GM12878 (cell line): ENCODE measurements around the gene ATP7A. TPM values are rescaled to one million over a fixed set of nuclear protein-coding genes. Genes with fewer than 3 reads are reported as not detected.

ENCODE experiments used
- ATAC-seq: fragments of 200-7000 bp; cut with Tn5 transposase; 3 replicates; pipeline ENCODE4 v1.9.1; 2020; ENCODE audit warnings: mild to moderate bottlenecking, moderate library complexity
- BruUV-seq: library from RNA; stranded (reverse); fragments of 400-500 nt; replicated peaks from 2 replicates; lab custom pipeline; 2021; lab: Mats Ljungman, UMichigan
- CTCF ChIA-PET: fragments of 300-600 bp; sonication (Branson Sonifier 250); formaldehyde crosslinking; extraction: SDS; loops from one replicate; lab custom pipeline; 2021; ENCODE audit warnings: inconsistent platforms; lab: Yijun Ruan, JAX
- POLR2A ChIA-PET: fragments of 350-600 bp; formaldehyde crosslinking; extraction: SDS; loops from one replicate; lab custom pipeline; 2021; ENCODE audit warnings: inconsistent platforms; lab: Charles Lee
- RAD21 ChIA-PET: fragments of 300-600 bp; sonication (Branson Sonifier 250); formaldehyde crosslinking; loops from one replicate; lab custom pipeline; 2023; ENCODE audit warnings: antibody characterized with exemption; ENCODE audit not compliant: unreplicated experiment; lab: Charles Lee
- SMC1A ChIA-PET: fragments of 300-600 bp; sonication (Branson Sonifier 250); formaldehyde crosslinking; loops from one replicate; lab custom pipeline; 2023; ENCODE audit not compliant: unreplicated experiment, uncharacterized antibody; lab: Charles Lee
- DNase-seq: peaks from one replicate; pipeline ENCODE4 v3.0.0-alpha.2; 2011; ENCODE audit warnings: low read depth, low spot score
- FAIRE-seq: peaks from 3 replicates; lab custom pipeline; 2011; peaks lifted over from hg19 to GRCh38; lab: Jason Lieb, UNC
- H2AFZ ChIP-seq: 2 replicates; pipeline ENCODE4 v1.6.0; 2011; ENCODE audit warnings: low read depth, low read length, control low read depth; ENCODE audit not compliant: control insufficient read depth
- H3K27ac ChIP-seq: 2 replicates; pipeline ENCODE4 v1.5.1; 2011; ENCODE audit warnings: control low read depth; ENCODE audit not compliant: control insufficient read depth, insufficient read depth
- H3K27me3 ChIP-seq, 2 experiments: replicated peaks in 1 of 2; 2 replicates each; pipeline versions ENCODE4 v1.6.0 to v1.6.1; 2011; ENCODE audit warnings: low read length in 1 of 2; ENCODE audit not compliant: control insufficient read depth in 2 of 2, insufficient read depth in 2 of 2
- H3K36me3 ChIP-seq, 2 experiments: 2 replicates each; pipeline ENCODE4 v1.5.1; 2011; ENCODE audit warnings: low read length in 1 of 2; ENCODE audit not compliant: control insufficient read depth in 2 of 2, insufficient read depth in 2 of 2
- H3K4me1 ChIP-seq: 2 replicates; pipeline ENCODE4 v1.6.1; 2011; ENCODE audit warnings: mild to moderate bottlenecking, low read length, moderate library complexity, mixed read lengths; ENCODE audit not compliant: control insufficient read depth, insufficient read depth
- H3K4me2 ChIP-seq: 2 replicates; pipeline ENCODE4 v1.6.0; 2011; ENCODE audit warnings: control low read depth; ENCODE audit not compliant: control insufficient read depth, insufficient read depth
- H3K4me3 ChIP-seq: fragments of 200-600 bp; sonication (generic); 2 replicates; pipeline ENCODE4 v1.5.1; 2016
- H3K79me2 ChIP-seq: 2 replicates; pipeline ENCODE4 v1.6.0; 2011; ENCODE audit warnings: low read length; ENCODE audit not compliant: control insufficient read depth, insufficient read depth
- H3K9ac ChIP-seq: 2 replicates; pipeline ENCODE4 v1.8.0; 2011; ENCODE audit warnings: low read length, control low read depth, mixed read lengths; ENCODE audit not compliant: control insufficient read depth, insufficient read depth
- H3K9me3 ChIP-seq: replicated peaks from 3 replicates; pipeline ENCODE4 v1.5.1; 2011; ENCODE audit warnings: mild to moderate bottlenecking, low read length; ENCODE audit not compliant: control insufficient read depth, insufficient read depth
- H4K20me1 ChIP-seq: 2 replicates; pipeline ENCODE4 v1.6.0; 2011; ENCODE audit not compliant: control insufficient read depth, insufficient read depth
- CBX3 ChIP-seq: fragments of 200-600 bp; sonication (generic); IDR thresholded peaks from 2 replicates; pipeline ENCODE4 v1.6.1; 2016; ENCODE audit warnings: low read depth, borderline replicate concordance
- CREB1 ChIP-seq: IDR thresholded peaks from 2 replicates; pipeline ENCODE4 v1.6.1; 2012; ENCODE audit warnings: low read depth, mild to moderate bottlenecking, inconsistent platforms
- ESRRA ChIP-seq: IDR thresholded peaks from 2 replicates; pipeline ENCODE4 v1.6.1; 2012; ENCODE audit warnings: mild to moderate bottlenecking, low read length, improper control_type of control experiment
- LARP7 ChIP-seq: fragments of 450-650 bp; IDR thresholded peaks from 2 replicates; pipeline ENCODE4 v1.6.1; 2017; ENCODE audit warnings: mild to moderate bottlenecking
- POLR2AphosphoS2 ChIP-seq: IDR thresholded peaks from 2 replicates; pipeline ENCODE4 v1.6.1; 2011; ENCODE audit warnings: low read depth, mild to moderate bottlenecking, low read length, improper control_type of control experiment, moderate library complexity
- RELA ChIP-seq: fragments of 450-650 bp; IDR thresholded peaks from 2 replicates; pipeline ENCODE4 v1.8.0; 2014; ENCODE audit warnings: borderline replicate concordance; ENCODE audit not compliant: partially characterized antibody
- TCF7 ChIP-seq: IDR thresholded peaks from 2 replicates; pipeline ENCODE4 v1.6.1; 2014; ENCODE audit warnings: antibody characterized with exemption, borderline replicate concordance
- WGBS: methylation state at CpG from one replicate; pipeline ENCODE4 v1.1.6; 2016; ENCODE audit warnings: low lambda C conversion rate; ENCODE audit not compliant: insufficient replicate concordance, insufficient coverage; ENCODE audit errors: missing lambda C conversion rate; 5-methylcytosine and 5-hydroxymethylcytosine counted together
- in situ Hi-C: fragments of 300-500 bp; cut with MboI; formaldehyde crosslinking; loops from 9 replicates; pipeline ENCODE4 v1.14.3; 2018; ENCODE audit warnings: mixed read lengths
- intact Hi-C: fragments of 100-400 bp; cut with micrococcal nuclease; formaldehyde crosslinking; loops from one replicate; pipeline ENCODE4 v1.14.2; 2022; ENCODE audit not compliant: unreplicated experiment
- polyA plus RNA-seq, 11 experiments: library from polyadenylated mRNA; depleted of rRNA in 4 of 11; unstranded in 6 of 11; stranded (reverse) in 5 of 11; fragments of >200 nt; fragmentation: Nextera tagmentation in 4 of 11; fragmentation: Illumina TruSeq in 1 of 11; extraction: Ambion mirVana in 4 of 11; extraction: Trizol in 1 of 11; gene quantifications; 1 replicate in 1 of 11; 2 replicates in 10 of 11; pipeline versions ENCODE4 v1.2.1 to v1.2.3, GENCODE V29; 2011 to 2016; ENCODE audit warnings: inconsistent platforms in 2 of 11, missing spikeins in 2 of 11, low read depth in 1 of 11
- total RNA-seq, 4 experiments: library from RNA; depleted of rRNA in 3 of 4; stranded (reverse); fragments of >200 nt in 3 of 4; fragmentation: Illumina TruSeq in 1 of 4; extraction: Trizol in 1 of 4; gene quantifications; 2 replicates each; pipeline versions ENCODE4 v1.2.1 to v1.2.3, GENCODE V29; 2013 to 2021
- TF ChIP-seq, protein P1 (sequence below): fragments of 450-650 bp; IDR thresholded peaks from 2 replicates; pipeline ENCODE4 v1.6.1; 2014; ENCODE audit warnings: mild to moderate bottlenecking
- TF ChIP-seq, protein P2 (sequence below): fragments of 450-650 bp; IDR thresholded peaks from 2 replicates; pipeline ENCODE4 v1.6.1; 2017; ENCODE audit warnings: antibody characterized with exemption, mild to moderate bottlenecking, moderate library complexity
- TF ChIP-seq, protein P3 (sequence below): fragments of 450-650 bp; IDR thresholded peaks from 2 replicates; pipeline ENCODE4 v1.6.1; 2017; ENCODE audit warnings: mild to moderate bottlenecking, moderate library complexity

ATP7A gene
- total and polyA plus RNA-seq, 10 of the 15 experiments (the other 5 are each of a cell fraction or from before 2014, with no cell fraction given), result 2.5 to 12.0 (median 7.6) TPM

DNA sequence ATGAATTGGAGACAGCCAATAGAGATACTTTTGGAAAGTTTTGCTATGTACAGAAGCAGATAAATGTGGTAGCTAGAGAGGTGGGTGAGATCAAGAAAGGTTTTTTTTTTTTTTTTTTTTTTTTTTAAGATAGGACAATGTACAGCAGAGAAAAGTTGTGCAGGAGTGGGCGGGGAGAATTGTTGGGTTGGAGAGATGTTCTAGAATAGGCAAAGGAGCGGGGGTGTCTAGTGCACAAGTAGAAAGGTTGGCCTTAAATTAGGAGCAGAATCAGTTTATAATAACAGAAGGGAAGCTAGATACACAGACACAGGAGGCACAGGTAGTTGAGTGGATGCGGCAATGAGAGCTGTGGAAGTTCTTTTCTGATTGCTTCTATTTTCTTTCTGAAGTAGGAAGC is 127.4 kb downstream of the ATP7A start:
- no peaks in the 10 kb centered on the region for H3K4me1 ChIP-seq
- no peaks in the 10 kb centered on the region for H4K20me1 ChIP-seq
- no peaks in the 10 kb centered on the region for H3K79me2 ChIP-seq
- ATAC-seq, result no peak
- no peak overlapping the region for H3K4me2 ChIP-seq
- ChIA-PET SMC1A (interaction anchor here (0.6 to 0.8 kb wide), 2 partner anchors 9 to 176 kb away, joined by 3 to 4 read pairs; no protein-coding TSS in a partner anchor), CTCF (interaction anchor here (0.6 kb wide), 1 partner anchor 27 kb away, joined by 3 read pairs; no protein-coding TSS in a partner anchor), RAD21 (no interaction called here), POLR2A (no interaction called here)
- H3K4me3 ChIP-seq, result no peak overlapping the region
- 0 out of 4 replicates have a peak, but pooled peaks cover 0 to 3% of the 10 kb centered on the region in 2 experiments for H3K36me3 ChIP-seq
- intact Hi-C loops (no loop called here), in situ Hi-C loops (loop anchor here (10.0 kb wide), 1 partner anchor 1763 kb away; no protein-coding TSS in a partner anchor)
- no peak overlapping the region for H2AFZ ChIP-seq
- no peaks in the 10 kb centered on the region for H3K9me3 ChIP-seq
- no TSS peak for BruUV-seq
- TF ChIP-seq CBX3 (no peak), ESRRA (no peak), CREB1 (no peak), LARP7 (no peak), TCF7 (no peak), RELA (no peak), POLR2AphosphoS2 (no peak)
- TF ChIP-seq, protein P1, sequence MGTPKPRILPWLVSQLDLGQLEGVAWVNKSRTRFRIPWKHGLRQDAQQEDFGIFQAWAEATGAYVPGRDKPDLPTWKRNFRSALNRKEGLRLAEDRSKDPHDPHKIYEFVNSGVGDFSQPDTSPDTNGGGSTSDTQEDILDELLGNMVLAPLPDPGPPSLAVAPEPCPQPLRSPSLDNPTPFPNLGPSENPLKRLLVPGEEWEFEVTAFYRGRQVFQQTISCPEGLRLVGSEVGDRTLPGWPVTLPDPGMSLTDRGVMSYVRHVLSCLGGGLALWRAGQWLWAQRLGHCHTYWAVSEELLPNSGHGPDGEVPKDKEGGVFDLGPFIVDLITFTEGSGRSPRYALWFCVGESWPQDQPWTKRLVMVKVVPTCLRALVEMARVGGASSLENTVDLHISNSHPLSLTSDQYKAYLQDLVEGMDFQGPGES, result no peak
- TF ChIP-seq, protein P2, sequence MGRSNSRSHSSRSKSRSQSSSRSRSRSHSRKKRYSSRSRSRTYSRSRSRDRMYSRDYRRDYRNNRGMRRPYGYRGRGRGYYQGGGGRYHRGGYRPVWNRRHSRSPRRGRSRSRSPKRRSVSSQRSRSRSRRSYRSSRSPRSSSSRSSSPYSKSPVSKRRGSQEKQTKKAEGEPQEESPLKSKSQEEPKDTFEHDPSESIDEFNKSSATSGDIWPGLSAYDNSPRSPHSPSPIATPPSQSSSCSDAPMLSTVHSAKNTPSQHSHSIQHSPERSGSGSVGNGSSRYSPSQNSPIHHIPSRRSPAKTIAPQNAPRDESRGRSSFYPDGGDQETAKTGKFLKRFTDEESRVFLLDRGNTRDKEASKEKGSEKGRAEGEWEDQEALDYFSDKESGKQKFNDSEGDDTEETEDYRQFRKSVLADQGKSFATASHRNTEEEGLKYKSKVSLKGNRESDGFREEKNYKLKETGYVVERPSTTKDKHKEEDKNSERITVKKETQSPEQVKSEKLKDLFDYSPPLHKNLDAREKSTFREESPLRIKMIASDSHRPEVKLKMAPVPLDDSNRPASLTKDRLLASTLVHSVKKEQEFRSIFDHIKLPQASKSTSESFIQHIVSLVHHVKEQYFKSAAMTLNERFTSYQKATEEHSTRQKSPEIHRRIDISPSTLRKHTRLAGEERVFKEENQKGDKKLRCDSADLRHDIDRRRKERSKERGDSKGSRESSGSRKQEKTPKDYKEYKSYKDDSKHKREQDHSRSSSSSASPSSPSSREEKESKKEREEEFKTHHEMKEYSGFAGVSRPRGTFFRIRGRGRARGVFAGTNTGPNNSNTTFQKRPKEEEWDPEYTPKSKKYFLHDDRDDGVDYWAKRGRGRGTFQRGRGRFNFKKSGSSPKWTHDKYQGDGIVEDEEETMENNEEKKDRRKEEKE, result no peak
- TF ChIP-seq, protein P3, sequence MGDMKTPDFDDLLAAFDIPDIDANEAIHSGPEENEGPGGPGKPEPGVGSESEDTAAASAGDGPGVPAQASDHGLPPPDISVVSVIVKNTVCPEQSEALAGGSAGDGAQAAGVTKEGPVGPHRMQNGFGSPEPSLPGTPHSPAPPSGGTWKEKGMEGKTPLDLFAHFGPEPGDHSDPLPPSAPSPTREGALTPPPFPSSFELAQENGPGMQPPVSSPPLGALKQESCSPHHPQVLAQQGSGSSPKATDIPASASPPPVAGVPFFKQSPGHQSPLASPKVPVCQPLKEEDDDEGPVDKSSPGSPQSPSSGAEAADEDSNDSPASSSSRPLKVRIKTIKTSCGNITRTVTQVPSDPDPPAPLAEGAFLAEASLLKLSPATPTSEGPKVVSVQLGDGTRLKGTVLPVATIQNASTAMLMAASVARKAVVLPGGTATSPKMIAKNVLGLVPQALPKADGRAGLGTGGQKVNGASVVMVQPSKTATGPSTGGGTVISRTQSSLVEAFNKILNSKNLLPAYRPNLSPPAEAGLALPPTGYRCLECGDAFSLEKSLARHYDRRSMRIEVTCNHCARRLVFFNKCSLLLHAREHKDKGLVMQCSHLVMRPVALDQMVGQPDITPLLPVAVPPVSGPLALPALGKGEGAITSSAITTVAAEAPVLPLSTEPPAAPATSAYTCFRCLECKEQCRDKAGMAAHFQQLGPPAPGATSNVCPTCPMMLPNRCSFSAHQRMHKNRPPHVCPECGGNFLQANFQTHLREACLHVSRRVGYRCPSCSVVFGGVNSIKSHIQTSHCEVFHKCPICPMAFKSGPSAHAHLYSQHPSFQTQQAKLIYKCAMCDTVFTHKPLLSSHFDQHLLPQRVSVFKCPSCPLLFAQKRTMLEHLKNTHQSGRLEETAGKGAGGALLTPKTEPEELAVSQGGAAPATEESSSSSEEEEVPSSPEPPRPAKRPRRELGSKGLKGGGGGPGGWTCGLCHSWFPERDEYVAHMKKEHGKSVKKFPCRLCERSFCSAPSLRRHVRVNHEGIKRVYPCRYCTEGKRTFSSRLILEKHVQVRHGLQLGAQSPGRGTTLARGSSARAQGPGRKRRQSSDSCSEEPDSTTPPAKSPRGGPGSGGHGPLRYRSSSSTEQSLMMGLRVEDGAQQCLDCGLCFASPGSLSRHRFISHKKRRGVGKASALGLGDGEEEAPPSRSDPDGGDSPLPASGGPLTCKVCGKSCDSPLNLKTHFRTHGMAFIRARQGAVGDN, result no peak
- no peak for FAIRE-seq
- no peak overlapping the region for H3K9ac ChIP-seq
- no peak for DNase-seq
- H3K27me3 ChIP-seq, result no peaks in the 10 kb centered on the region
- 76% methylated on average over 3 of the region's 3 CpGs for WGBS
- H3K27ac ChIP-seq, result no peak overlapping the region
